Activated CD4-positive, alpha-beta T cell treated with anti-CD3 and anti-CD28 coated beads, Interleukin-2, amount 50 U/mL, for 48 hours (primary cell): Measurements from ENCODE around the gene ACTL7A.
"Not testable (repeated sequence)": the region's sequence is repeated elsewhere in the genome, so short reads cannot be mapped to it uniquely, and the experiment has no call there.

Experiments
- DNase-seq, 2 experiments: peaks; one replicate each; pipeline ENCODE4 v3.0.0-alpha.2; 2020

ACTL7A gene, protein sequence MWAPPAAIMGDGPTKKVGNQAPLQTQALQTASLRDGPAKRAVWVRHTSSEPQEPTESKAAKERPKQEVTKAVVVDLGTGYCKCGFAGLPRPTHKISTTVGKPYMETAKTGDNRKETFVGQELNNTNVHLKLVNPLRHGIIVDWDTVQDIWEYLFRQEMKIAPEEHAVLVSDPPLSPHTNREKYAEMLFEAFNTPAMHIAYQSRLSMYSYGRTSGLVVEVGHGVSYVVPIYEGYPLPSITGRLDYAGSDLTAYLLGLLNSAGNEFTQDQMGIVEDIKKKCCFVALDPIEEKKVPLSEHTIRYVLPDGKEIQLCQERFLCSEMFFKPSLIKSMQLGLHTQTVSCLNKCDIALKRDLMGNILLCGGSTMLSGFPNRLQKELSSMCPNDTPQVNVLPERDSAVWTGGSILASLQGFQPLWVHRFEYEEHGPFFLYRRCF

DNA sequence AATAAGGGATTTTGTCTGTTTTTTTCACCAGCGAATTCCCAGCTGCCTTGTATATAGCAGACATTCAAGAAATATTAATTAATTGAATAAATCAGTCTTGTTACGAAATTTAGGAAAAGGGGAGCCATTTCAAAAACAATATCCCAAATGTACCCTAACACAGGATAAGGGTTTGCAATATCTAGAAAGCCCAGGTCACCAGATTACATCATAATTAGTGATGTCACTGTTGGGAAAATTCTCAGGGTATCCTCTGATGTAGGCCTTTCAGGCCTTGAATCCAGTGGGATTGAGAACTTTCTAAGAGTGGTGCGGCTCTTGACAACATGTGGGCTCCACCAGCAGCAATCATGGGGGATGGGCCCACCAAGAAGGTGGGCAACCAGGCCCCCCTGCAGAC is at the start of gene ACTL7A:
ACTL7A (plus strand) TSS at position 270 of the 400 bp plus-strand sequence; CDS start at position 327, 57 bp downstream.
- DNase-seq: no peak

DNA sequence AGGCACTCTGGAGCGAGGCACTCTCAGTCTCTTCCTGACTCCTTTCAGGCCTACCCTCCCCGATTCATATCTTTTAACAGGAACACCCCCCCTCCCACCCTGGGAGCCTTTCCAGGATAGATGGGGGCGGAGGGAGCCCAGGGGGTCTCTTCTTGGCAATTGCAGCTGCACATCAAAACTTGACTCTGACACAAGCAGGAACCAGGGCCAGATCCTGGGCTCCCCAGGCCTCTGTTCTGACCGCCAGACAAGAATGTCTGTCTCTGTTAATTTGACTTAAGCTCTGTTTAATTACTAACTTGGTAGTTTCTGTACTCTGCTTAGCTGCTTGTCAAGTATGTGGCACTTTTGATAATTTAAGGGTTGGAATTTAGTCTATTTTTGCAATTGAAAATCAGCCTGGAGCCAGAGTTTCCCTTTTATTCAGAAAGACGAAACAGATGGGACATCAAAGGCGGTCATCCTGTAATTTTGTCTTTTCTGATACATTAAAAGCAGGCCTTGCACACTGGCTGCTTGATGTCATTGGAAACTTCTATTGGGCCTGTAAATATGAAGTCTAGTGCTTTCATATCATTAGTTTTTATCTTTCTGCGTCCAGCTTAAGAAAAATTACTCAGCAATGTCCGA is 49.6 kb upstream of the ACTL7A start:
- no peak for DNase-seq

DNA sequence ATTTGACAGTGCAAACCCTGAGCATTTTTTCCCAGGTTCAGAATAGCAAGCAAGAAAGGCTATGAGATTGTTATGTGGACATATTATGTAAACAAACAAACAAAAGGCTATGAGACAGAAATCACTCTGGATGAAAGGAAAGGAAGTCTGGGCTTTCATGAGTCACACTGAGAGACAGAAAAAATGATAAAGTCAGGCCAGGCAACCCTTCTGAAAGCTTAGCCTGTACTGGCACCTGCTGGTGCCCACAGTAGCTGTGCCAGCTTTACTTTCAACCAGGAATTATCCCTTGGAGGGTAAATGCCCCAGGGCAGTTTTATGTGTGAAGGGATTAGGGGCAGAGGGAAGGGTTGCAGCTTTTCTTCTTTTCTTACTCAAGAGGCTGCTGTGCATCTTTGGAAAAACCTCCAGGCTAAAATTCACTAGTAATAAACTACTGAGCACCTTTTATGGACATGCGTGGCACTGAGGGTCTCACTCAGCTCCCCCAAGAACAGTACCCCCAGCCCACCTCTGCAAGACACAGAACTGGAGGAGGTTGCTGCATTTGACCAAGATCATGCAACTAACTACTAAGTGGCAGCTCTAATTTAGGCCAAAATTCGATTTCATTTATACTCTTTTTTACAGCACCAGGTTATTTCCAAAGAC is 48.0 kb upstream of the ACTL7A start:
- DNase-seq: no peak

DNA sequence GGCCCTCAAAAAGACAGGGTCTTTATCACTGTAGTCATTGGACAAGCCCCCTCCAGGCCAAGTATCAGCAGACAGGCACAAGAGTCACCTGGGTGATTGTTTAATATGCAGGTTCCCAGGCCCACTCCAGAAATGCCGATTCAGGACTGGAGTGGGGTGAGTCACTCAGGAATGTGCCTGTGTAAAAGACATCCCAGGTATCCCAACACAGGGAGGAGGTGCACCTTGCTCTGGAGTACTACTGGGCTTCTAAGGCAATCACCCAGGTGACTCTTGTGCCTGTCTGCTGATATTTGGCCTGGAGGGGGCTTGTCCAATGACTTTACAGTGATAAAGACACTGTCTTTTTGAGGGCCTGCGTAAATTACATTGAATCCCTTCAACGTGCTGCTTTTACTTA is 46.9 kb upstream of the ACTL7A start:
- no peak for DNase-seq

DNA sequence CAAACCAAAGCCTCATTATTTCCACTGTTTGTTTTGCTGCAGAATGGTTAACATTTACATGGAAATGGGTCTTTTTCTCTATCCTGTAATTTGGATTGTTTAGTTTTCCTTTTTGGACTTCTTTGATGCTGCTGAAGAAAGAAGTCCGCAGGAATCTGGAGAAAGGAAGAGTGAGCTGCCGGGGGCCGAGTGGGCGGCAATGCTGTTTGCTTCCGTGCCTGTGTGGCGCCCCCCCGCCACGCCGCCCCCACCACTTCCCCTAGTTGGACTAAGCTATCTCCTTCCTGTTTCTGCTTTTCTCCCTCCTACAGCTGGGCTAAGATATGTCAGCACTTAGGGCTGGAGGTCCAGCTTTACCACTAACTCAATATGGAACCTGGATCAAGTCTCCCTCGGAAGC is 46.0 kb upstream of the ACTL7A start:
- DNase-seq: no peak

DNA sequence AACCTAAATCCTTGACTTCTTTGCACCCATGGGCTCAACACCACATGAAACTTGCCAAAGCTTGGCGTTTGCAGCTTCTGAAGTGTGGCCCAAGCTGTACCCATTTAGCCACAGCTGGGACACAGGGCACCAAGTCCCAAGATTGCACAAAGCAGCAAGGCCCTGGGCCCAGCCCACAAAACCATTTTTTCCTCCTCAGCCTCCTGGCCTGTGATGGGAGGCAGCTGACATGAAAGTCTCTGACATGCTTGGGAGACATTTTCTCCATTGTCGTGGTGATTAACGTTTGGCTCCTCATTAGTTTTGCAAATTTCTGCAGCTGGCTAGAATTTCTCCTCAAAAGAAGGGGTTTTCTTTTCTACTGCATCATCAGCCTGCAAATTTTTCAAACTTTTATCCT is 38.2 kb upstream of the ACTL7A start:
- no peak for DNase-seq

DNA sequence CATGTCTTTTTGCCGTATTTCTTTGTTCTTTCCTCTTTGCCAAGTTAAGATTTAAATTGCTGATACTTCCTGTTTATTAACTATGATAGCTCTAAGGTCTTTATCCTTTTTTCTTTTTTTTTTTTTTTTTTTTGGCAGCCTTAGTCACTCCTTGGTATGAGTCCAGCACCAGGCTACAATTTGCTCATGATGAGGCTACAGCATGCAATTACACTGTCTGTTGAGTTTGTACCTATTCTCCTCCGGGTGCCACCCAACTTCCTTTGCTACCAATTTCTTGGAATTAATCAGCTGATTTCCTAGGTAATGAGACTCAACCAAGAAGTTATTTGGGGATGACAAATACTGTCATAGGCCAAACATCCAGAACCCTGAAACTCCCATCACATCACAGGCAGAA is 31.8 kb upstream of the ACTL7A start:
- DNase-seq: no peak

DNA sequence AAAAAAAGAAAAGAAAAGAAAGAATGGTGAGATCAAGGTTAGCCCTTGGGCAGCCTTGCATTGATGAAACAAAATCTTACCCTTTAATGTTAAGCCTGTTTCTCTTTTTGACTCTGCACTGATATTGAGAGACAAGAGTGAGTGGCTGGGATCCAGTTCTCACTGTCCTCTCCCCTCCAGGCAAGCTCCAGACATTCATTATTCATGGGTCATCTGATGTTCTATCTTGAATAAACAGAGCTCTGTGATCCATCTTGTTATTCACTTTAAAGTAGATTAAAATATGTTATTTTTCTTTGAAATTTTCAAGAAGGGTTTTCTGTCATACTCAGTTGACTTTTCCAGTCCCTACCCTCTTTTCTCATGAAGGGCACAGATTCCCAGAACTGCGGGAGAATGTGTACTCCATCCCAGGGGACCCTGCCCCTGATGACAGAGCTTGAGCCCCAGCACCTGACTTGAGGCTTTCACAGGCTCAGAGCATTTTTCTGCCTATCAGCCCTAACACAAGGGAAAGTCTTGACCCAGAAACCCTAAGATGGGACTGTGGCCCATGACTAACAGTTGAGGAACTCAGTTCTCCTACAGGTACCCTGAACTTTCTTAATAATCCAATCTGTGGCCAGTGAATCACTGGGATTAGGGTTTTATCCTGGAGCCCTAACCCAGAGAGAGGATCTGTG is 30.4 kb upstream of the ACTL7A start:
- DNase-seq: no peak

DNA sequence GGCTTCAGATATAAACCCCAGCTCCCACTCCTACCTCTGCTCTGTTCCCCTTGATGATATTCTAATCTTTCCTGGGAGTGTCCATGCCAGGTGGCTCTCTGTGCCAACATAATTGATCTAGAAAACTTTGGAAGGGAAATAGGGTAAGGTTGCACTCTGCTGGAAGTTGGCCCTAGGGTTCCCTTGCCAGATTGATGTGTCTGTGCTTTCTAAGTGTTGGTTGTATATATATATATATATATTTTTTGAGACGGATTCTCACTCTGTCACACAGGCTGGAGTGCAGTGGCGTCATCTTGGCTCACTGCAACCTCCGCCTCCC is 29.9 kb upstream of the ACTL7A start:
- no peak for DNase-seq

DNA sequence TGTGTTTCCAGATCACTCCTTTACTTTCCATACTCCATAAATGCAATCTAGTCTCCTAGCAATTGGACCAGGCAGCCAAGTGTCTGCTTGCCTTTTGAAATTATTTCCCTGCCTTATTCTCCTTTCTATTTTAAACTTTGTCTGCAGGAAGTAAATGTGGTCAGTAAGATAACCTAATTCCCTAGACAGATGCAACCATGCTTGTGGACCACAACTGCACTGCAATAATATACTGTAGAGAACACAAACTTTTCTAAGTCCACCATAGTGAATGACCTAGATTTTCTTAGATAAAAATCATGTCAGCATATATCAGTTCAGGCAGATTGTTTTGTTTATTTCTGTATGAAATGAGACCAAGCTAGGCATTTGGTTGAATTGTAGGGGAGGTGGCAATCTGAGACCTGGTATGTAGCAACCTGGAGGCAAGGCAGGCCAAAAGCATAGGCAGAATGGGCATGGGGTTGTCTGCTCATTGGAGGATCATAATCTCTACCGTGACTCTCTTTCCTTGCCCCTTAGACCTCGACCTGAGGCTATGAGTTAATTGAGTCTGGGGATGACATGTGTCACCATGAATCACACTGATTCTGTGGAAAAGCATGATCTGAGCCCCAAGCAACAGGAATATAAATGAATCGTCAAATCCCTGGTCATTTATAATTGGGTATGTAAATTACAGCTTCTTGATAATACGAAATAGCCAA is 27.0 kb upstream of the ACTL7A start:
- DNase-seq: no peak

DNA sequence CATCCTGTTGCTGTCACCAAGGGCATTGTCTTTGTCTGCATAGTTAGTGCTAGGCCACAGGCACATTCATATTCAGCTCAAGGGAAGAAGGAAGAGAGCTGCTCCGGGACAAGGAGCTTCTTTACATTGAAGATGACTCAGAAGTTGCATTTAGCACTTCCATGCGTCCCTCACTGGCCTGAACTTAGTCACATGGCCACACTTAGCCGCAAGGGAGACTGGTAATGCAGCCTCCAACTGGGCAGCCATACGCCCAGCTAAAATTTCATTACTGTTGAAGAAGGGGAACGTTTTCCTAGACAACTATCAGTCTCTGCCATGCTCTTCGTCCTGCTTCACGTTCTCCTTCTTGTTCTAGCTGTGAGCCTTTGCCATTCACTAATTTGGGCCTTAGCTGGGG is 26.2 kb upstream of the ACTL7A start:
- no peak for DNase-seq

DNA sequence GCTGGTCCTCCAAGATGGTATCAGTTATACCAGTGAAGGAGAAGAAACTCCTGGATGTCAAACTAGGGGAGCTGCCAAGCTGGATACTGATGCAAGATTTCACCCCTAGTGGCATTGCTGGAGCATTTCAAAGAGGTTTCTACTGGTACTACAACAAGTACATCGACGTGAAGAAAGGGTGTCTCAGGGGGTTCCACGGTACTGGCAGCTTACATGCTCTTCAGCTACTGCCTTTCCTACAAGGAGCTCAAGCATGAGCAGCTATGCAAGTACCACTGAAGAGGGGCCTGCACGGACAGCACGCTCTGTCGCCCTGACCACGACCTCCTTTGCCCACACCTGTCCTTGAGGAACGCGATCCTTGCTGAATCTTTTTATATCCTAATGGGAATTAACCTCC is 25.7 kb upstream of the ACTL7A start:
- no peak for DNase-seq

DNA sequence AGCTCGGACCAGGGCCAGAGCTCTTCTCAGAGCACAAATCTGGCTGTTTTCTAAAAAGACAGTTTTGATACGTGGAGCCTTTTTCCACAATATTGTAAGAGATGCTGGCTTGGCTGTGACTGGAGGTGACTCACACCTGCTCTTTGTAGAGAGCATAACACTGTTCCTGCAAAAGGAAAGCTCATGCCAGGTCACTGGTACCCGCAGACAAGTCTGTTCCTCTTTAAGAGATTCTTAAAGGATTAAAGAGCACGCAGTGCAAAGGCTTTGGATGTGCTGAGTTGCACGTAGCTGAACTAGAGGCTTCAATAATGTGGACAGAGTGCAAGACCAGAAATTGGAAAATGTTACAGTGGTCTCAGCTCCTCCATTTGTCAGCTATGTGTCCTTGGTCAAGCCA is 25.3 kb upstream of the ACTL7A start:
- DNase-seq: no peak

DNA sequence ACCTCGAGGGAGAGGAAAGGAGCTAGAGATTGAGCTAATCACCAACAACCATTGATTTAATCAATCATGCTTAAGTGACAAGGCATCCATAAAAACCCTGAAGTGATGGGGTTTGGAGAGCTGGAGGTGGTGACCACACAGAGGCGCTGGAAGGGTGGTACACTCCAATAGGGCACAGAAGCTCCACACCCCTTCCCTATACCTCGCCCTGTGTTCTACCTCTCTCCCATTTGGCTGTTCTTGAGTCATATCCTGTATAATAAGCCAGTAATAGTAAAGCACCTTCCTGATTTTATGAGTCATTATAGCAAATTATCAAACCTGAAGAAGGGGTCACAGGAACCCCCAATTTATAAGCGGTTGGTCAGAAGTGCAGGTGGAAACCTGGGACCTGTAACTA is 24.5 kb upstream of the ACTL7A start:
- no peak for DNase-seq

DNA sequence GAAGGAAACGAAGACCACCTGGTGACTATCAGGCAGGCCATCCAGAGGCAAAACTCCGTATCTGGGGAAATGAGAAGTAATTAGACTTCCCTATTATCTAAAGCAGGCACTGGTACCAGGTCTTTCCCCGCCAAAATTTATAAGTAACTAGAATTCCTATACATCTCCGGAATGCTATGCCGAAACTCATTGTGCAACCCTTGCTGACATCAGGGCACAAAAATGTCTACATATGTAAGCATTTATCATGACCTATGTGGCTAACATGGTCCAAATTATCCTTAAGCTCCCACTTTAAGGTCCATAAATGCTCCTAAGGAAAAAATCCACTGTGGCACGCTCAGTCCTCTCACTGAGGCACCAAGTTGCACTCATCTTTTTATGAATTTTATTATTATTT is 24.0 kb upstream of the ACTL7A start:
- DNase-seq: no peak

DNA sequence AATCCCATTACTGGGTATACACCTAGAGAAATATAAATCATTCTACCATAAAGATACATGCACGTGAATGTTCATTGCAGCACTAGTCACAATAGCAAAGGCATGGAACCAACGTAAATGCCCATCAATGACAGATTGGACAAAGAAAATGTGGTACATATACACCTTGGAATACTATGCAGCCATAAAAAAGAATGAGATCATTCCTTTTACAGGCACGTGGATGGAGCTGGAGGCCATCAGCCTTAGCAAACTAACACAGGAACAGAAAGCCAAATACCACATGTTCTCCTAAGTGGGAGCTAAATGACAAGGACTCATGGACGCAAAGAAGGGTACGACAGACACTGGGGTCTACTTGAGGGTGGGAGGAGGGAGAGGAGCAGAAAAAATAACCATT is 22.5 kb upstream of the ACTL7A start:
- not testable (repeated sequence) for DNase-seq

DNA sequence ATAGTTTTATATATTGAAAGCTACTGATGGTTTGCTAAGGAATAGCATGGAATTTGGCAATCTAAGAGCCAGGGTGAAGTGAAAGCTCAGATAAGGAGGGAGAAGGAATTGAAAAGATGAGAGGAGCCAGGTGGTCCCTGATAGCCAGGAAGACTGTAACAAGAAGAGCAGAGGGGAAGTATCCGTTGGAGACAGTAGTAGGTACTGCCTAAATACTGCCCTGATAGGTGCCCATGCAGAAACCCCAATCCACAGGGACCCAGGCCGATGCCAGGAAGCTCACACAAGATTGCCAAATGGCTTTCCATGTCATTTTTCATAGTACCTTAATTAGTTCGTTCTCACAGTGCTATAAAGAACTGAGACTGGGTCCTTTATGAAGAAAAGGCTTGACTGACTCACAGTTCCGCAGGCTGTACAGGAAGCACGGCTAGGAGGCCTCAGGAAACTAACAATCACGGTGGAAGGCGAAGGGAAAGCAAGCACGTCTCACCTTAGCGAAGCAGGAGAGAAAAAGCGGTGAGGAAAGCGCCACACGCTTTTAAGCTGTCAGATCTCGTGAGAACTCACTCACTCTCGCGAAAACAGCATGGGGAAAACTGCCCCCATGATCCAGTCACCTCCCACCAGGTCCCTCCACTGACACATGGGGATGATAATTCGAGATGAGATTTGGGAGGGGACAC is 19.3 kb upstream of the ACTL7A start:
- peak; percentile 1 to 17 for DNase-seq

DNA sequence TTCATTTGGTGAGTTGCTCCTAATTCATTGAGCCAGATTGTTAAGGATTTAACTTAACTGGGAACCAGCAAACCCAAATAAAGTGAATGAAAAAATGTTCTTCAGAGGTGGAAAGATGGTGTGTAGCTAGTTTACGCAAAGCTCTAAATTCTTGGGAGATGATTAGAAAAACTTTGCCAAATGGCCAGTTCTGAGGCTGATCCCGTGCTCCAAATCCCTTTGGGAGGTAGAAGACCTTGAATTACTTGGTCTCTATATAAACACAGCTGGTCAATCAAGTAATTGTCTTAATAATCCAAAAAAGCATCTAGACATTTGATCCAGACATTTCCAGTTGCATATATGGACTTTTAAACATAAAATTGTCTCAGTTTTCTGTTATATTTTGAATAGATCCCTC is 17.7 kb upstream of the ACTL7A start:
- no peak for DNase-seq

DNA sequence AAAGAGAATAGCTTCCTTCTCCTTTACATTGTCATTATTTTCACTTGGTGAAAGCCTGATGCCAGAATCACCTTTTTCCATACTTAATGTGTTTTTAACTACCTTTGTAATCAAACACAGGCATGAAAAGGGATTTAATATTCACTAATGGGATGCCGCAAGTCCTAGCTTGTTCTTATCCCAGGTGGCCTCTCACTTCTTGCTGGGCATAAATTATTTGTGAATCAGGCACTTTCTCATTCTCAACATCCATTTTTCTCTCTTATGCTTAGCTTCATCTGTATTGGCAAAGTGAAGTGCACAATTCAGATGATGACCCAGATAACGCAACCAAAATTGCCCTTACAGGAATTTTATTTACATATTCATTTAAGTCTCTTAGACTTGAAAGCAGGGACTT is 17.2 kb upstream of the ACTL7A start:
- DNase-seq: no peak

DNA sequence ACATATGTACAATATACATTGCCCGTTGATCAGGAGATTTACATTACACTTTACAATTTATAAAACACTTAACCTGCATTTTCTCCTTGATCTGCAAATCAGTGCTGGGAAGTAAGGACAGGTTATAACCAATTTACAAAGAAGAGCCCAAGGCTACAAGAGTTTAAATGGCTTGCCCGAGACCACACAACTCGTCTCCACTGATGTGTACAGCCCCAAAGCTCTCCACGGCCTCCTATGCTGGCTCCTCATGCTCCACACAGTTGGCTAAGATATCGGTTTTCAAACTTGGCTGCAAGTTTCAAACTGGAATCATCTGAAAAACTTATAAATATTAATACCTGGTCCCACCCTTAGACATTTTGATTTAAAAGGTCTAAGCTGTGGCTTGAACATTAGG is 16.6 kb upstream of the ACTL7A start:
- no peak for DNase-seq

DNA sequence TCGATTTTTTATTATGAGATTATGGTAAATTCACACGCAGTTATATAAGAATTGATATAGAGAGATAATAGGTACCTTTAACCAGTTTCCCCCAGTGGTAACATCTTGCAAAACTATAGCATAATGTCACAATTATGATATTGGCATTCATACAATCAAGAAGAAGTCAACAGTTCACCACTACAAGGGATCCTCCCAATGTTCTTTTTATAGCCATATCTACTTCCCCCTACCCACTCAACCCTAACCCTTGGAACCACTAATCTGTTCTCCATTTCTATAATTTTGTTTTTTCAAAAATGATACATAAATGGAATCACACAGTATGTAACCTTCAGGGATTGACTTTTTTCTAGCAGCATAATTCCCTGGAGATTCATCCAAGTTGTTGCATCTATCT is 16.1 kb upstream of the ACTL7A start:
- DNase-seq: no peak

DNA sequence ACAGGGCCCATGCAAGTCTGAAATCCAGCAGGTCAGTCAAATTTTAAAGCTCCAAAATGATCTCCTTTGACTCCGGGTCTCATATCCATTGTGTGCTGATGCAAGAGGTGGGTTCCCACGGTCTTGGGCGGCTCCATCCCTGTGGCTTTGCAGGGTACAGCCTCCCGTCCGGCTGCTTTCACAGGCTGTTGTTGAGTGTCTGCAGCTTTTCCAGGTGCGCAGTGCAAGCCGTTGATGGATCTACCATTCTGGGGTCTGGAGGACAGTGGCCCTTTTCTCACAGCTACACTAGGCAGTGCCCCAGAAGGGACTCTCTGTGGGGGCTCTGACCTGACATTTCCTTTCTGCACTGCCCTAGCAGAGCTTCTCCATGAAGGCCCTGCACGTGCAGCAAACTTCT is 13.8 kb upstream of the ACTL7A start:
- DNase-seq: not testable (repeated sequence)
